Inflammatory macrophage (primary cell): ENCODE measurements around the gene FNIP2.
"Not testable (repeated sequence)": the region's sequence is repeated elsewhere in the genome, so short reads cannot be mapped to it uniquely, and the experiment has no call there.

Source experiments
- DNase-seq, 2 donors: peaks; one replicate each; pipeline ENCODE4 v3.0.0-alpha.2; 2020 to 2022

FNIP2 gene

GRCh38 chr4:158875026-158875425 lies 106.2 kb downstream of the FNIP2 start:
- no peak for DNase-seq

- DNase-seq: no peak
These were observed 106.6 kb downstream of the FNIP2 start for GRCh38 chr4:158875455-158875854.

- DNase-seq: no peak
These were observed 108.2 kb downstream of the FNIP2 start for GRCh38 chr4:158877069-158877468.

- DNase-seq: not testable (repeated sequence)
These were observed 113.3 kb downstream of the FNIP2 start for GRCh38 chr4:158882142-158882541.

GRCh38 chr4:158884280-158884679 lies 115.5 kb downstream of the FNIP2 start:
- DNase-seq: no peak

- DNase-seq: no peak
These were observed 116.7 kb downstream of the FNIP2 start for GRCh38 chr4:158885564-158885963.

GRCh38 chr4:158890294-158890693 lies 121.5 kb downstream of the FNIP2 start:
- DNase-seq: no peak

GRCh38 chr4:158891256-158891655 lies 122.4 kb downstream of the FNIP2 start:
- DNase-seq: no peak

- DNase-seq: no peak
These were observed 126.0 kb downstream of the FNIP2 start for GRCh38 chr4:158894826-158895225.

- no peak for DNase-seq
These were observed 127.2 kb downstream of the FNIP2 start for GRCh38 chr4:158895797-158896576.

GRCh38 chr4:158896577-158897238 lies 127.9 kb downstream of the FNIP2 start:
- not testable (repeated sequence) for DNase-seq

GRCh38 chr4:158900408-158900807 lies 131.6 kb downstream of the FNIP2 start:
- not testable (repeated sequence) for DNase-seq

GRCh38 chr4:158902280-158903078 lies 133.7 kb downstream of the FNIP2 start:
- not testable (repeated sequence) for DNase-seq

- DNase-seq: no peak
These were observed 134.2 kb downstream of the FNIP2 start for GRCh38 chr4:158903079-158903456.

GRCh38 chr4:158903472-158904043 lies 134.7 kb downstream of the FNIP2 start:
- no peak for DNase-seq

GRCh38 chr4:158904815-158905214 lies 136.0 kb downstream of the FNIP2 start:
- no peak for DNase-seq

- no peak for DNase-seq
These were observed 137.2 kb downstream of the FNIP2 start for GRCh38 chr4:158906073-158906472.

- DNase-seq: no peak
These were observed 143.6 kb downstream of the FNIP2 start for GRCh38 chr4:158912390-158912789.

GRCh38 chr4:158912806-158913205 lies 144.0 kb downstream of the FNIP2 start:
- DNase-seq: no peak

- no peak for DNase-seq
These were observed 144.9 kb downstream of the FNIP2 start for GRCh38 chr4:158913766-158914165.

- peak in 1 of 2 donors; percentile 15 for DNase-seq
These were observed 145.4 kb downstream of the FNIP2 start for GRCh38 chr4:158914218-158914617.

GRCh38 chr4:158915683-158916241 lies 146.9 kb downstream of the FNIP2 start:
- DNase-seq: peak in 1 of 2 donors; percentile 21
